Uterus (tissue), 2 donors: ENCODE measurements around the gene HNRNPA2B1.

ENCODE experiments used
- CTCF ChIP-seq, 4 experiments: fragments of 200-600 bp in 2 of 4; fragments of 450-650 bp in 2 of 4; sonication (generic) in 2 of 4; IDR thresholded peaks; one replicate each; pipeline ENCODE4 v1.5.1; 2016 to 2019; ENCODE audit warnings: antibody characterized with exemption in 4 of 4, mild to moderate bottlenecking in 2 of 4, moderate library complexity in 1 of 4
- POLR2A ChIP-seq, 2 donors: fragments of 450-650 bp; IDR thresholded peaks; one replicate each; pipeline ENCODE4 v1.6.1; 2016; ENCODE audit warnings: antibody characterized with exemption in 2 of 2, mild to moderate bottlenecking in 1 of 2, moderate library complexity in 1 of 2

GRCh38 chr7:26160896-26161295 is 39.6 kb downstream of the HNRNPA2B1 start:
- TF ChIP-seq CTCF (IDR thresholded peaks at IDR 0.05): no peak
- TF ChIP-seq POLR2A (IDR thresholded peaks at IDR 0.05): no peak
